K562 (cell line): Measurements from ENCODE around the gene AKAP6. TPM values are rescaled to one million over a fixed set of nuclear protein-coding genes. Genes with fewer than 3 reads are reported as not detected.

Experiments
- ATAC-seq: fragments of 200-7000 bp; cut with Tn5 transposase; 3 replicates; pipeline ENCODE4 v1.9.1; 2020; ENCODE audit warnings: moderate library complexity
- BruUV-seq: library from RNA; stranded (reverse); fragments of 400-500 nt; replicated peaks from 2 replicates; lab custom pipeline; 2021; lab: Mats Ljungman, UMichigan
- CTCF ChIA-PET: fragments of 300-600 bp; formaldehyde crosslinking; extraction: SDS; loops from one replicate; lab custom pipeline; 2021; ENCODE audit warnings: low intra/inter-chr PET ratio; lab: Yijun Ruan, JAX
- POLR2A ChIA-PET: fragments of 300-600, 350-650 bp; sonication (Branson Sonifier 250); formaldehyde crosslinking; extraction: SDS; loops from one replicate; lab custom pipeline; 2021; ENCODE audit warnings: antibody characterized with exemption, inconsistent platforms; lab: Yijun Ruan, JAX
- DNase-seq, 4 experiments: peaks; one replicate each; pipeline versions ENCODE4 v3.0.0 to v3.0.0-alpha.2; 2011 to 2018; ENCODE audit warnings: low spot score in 3 of 4, mixed read lengths in 3 of 4; ENCODE audit errors: extremely low read depth in 1 of 4
- FAIRE-seq: peaks from 2 replicates; lab custom pipeline; 2011; peaks lifted over from hg19 to GRCh38; lab: Jason Lieb, UNC
- H2AFZ ChIP-seq: 2 replicates; pipeline ENCODE4 v1.6.0; 2011; ENCODE audit warnings: low read depth, low read length, control low read depth, inconsistent platforms
- H3K27ac ChIP-seq: fragments of 200-600 bp; 3 replicates; pipeline ENCODE4 v1.8.0; 2011; ENCODE audit warnings: low read depth, mild to moderate bottlenecking, control low read depth, inconsistent platforms, low read length, moderate library complexity, mixed read lengths; ENCODE audit errors: extremely low read depth
- H3K27me3 ChIP-seq, 2 experiments: fragments of 300-600 bp in 1 of 2; 2 replicates in 1 of 2; 3 replicates in 1 of 2; pipeline versions ENCODE4 v1.6.0 to v1.8.0; 2011; ENCODE audit warnings: inconsistent platforms in 2 of 2, low read length in 2 of 2, mild to moderate bottlenecking in 1 of 2, mixed read lengths in 1 of 2, moderate library complexity in 1 of 2; ENCODE audit not compliant: control insufficient read depth in 2 of 2, insufficient read depth in 2 of 2
- H3K36me3 ChIP-seq: fragments of 300-600 bp; 3 replicates; pipeline ENCODE4 v1.8.0; 2011; ENCODE audit warnings: mild to moderate bottlenecking, low read length, inconsistent platforms; ENCODE audit not compliant: control insufficient read depth, insufficient read depth
- H3K4me1 ChIP-seq, 2 experiments: fragments of 200-600 bp in 1 of 2; replicated peaks in 1 of 2; 2 replicates in 1 of 2; 3 replicates in 1 of 2; pipeline versions ENCODE4 v1.5.1 to v1.8.0; 2011; ENCODE audit warnings: inconsistent platforms in 2 of 2, low read length in 2 of 2, mild to moderate bottlenecking in 1 of 2, mixed read lengths in 1 of 2, moderate library complexity in 1 of 2; ENCODE audit not compliant: control insufficient read depth in 2 of 2, insufficient read depth in 2 of 2
- H3K4me2 ChIP-seq: 2 replicates; pipeline ENCODE4 v1.6.1; 2011; ENCODE audit warnings: low read length, control low read depth, inconsistent platforms, mixed read lengths; ENCODE audit not compliant: insufficient read depth
- H3K4me3 ChIP-seq: fragments of 200-600 bp; sonication (generic), shearing (Covaris generic); 2 replicates; pipeline ENCODE4 v1.5.1; 2016; ENCODE audit warnings: control low read depth, inconsistent platforms
- H3K79me2 ChIP-seq: fragments of 200-600 bp; 3 replicates; pipeline ENCODE4 v1.8.0; 2011; ENCODE audit warnings: low read length, inconsistent platforms; ENCODE audit not compliant: control insufficient read depth, insufficient read depth
- H3K9ac ChIP-seq, 2 experiments: 2 replicates each; pipeline versions ENCODE4 v1.6.0 to v1.6.1; 2011; ENCODE audit warnings: low read depth in 2 of 2, low read length in 2 of 2, control low read depth in 1 of 2, inconsistent platforms in 1 of 2, mild to moderate bottlenecking in 1 of 2, mixed read lengths in 1 of 2; ENCODE audit not compliant: insufficient read depth in 1 of 2
- H3K9me1 ChIP-seq: one replicate; pipeline ENCODE4 v1.6.0; 2011; ENCODE audit warnings: inconsistent platforms, mild to moderate bottlenecking, low read length, moderate library complexity; ENCODE audit not compliant: control insufficient read depth, insufficient read depth
- H3K9me3 ChIP-seq: replicated peaks from 2 replicates; pipeline ENCODE4 v1.5.1; 2011; ENCODE audit warnings: low read depth, low read length, inconsistent platforms; ENCODE audit not compliant: control insufficient read depth, insufficient read depth
- H4K20me1 ChIP-seq: replicated peaks from 2 replicates; pipeline ENCODE4 v1.6.1; 2011; ENCODE audit warnings: low read length, inconsistent platforms, mixed read lengths; ENCODE audit not compliant: control insufficient read depth, insufficient read depth
- ARID1B ChIP-seq: fragments of 450-650 bp; IDR thresholded peaks from 2 replicates; pipeline ENCODE4 v1.6.1; 2016; ENCODE audit warnings: antibody characterized with exemption, mild to moderate bottlenecking, inconsistent platforms
- ETS2 ChIP-seq: IDR thresholded peaks from 2 replicates; pipeline ENCODE4 v1.6.1; 2016; ENCODE audit warnings: borderline replicate concordance, missing genetic modification characterization, mild to moderate bottlenecking, moderate library complexity, missing compliant biosample characterization; ENCODE audit not compliant: poor library complexity, severe bottlenecking
- ETV1 ChIP-seq: fragments of 450-650 bp; conservative IDR thresholded peaks from 2 replicates; pipeline ENCODE4 v1.6.1; 2016; ENCODE audit warnings: missing genetic modification characterization, control low read depth, low read depth, missing compliant biosample characterization
- FOXJ2 ChIP-seq: fragments of 200-800 bp; sonication (Bioruptor generic); IDR thresholded peaks from 2 replicates; pipeline ENCODE4 v1.6.1; 2016; ENCODE audit warnings: missing genetic modification characterization, missing compliant biosample characterization
- FOXM1 ChIP-seq, 2 experiments: fragments of 450-650 bp in 1 of 2; sonication (generic) in 1 of 2; formaldehyde crosslinking in 1 of 2; IDR thresholded peaks; 2 replicates each; pipeline versions ENCODE4 v1.6.1 to v1.9.0; 2017 to 2022; ENCODE audit warnings: low read depth in 2 of 2, mild to moderate bottlenecking in 2 of 2, missing genetic modification reagents in 1 of 2, moderate library complexity in 1 of 2
- HMG20B ChIP-seq: fragments of 250-450 bp; sonication (Bioruptor Pico); IDR thresholded peaks from 2 replicates; pipeline ENCODE4 v1.5.0; 2021; ENCODE audit warnings: mild to moderate bottlenecking
- MBD2 ChIP-seq: sonication (generic); IDR thresholded peaks from 2 replicates; pipeline ENCODE4 v1.6.1; 2016; ENCODE audit warnings: low read depth, borderline replicate concordance
- NFATC3 ChIP-seq: fragments of 450-650 bp; IDR thresholded peaks from 2 replicates; pipeline ENCODE4 v1.6.1; 2017; ENCODE audit warnings: mild to moderate bottlenecking
- SP1 ChIP-seq: sonication (generic); formaldehyde crosslinking; IDR thresholded peaks from 2 replicates; pipeline ENCODE4 v1.8.1; 2022; ENCODE audit warnings: mild to moderate bottlenecking, missing genetic modification reagents
- SRSF7 ChIP-seq: fragments of 200-400 bp; formaldehyde crosslinking; optimal IDR thresholded peaks from 2 replicates; pipeline ENCODE3; 2017; ENCODE audit warnings: mild to moderate bottlenecking, low read depth, low read length
- XRCC5 ChIP-seq: fragments of 200-400 bp; formaldehyde crosslinking; IDR thresholded peaks from 2 replicates; pipeline ENCODE4 v1.6.1; 2017; ENCODE audit warnings: low read depth, mild to moderate bottlenecking, low read length
- ZNF124 ChIP-seq: sonication (generic); formaldehyde crosslinking; IDR thresholded peaks from 2 replicates; pipeline ENCODE4 v1.8.1; 2022; ENCODE audit warnings: missing genetic modification reagents
- WGBS: fragments of 100-300 bp; shearing (Covaris generic); methylation state at CpG from one replicate; pipeline ENCODE4 v1.1.6; 2016; ENCODE audit warnings: low coverage, mixed read lengths; ENCODE audit not compliant: insufficient coverage; ENCODE audit errors: missing lambda C conversion rate; 5-methylcytosine and 5-hydroxymethylcytosine counted together
- in situ Hi-C: fragments of 300-500 bp; cut with MboI; formaldehyde crosslinking; loops from 4 replicates; pipeline ENCODE4 v1.15.0; 2018; ENCODE audit warnings: inconsistent platforms, mixed read lengths
- intact Hi-C: fragments of 100-400 bp; cut with micrococcal nuclease; formaldehyde crosslinking; loops from 2 replicates; pipeline ENCODE4 v1.14.2; 2022
- polyA plus RNA-seq, 8 experiments: library from polyadenylated mRNA; depleted of rRNA in 4 of 8; stranded (reverse) in 5 of 8; unstranded in 3 of 8; fragments of >200 nt; fragmentation: Nextera tagmentation in 2 of 8; fragmentation: Illumina TruSeq in 1 of 8; extraction: Ambion mirVana in 2 of 8; extraction: Trizol in 1 of 8; gene quantifications; 2 replicates each; pipeline versions ENCODE4 v1.2.1 to v1.2.3, GENCODE V29; 2011 to 2014; ENCODE audit warnings: inconsistent platforms in 1 of 8, missing spikeins in 1 of 8
- total RNA-seq, 7 experiments: library from RNA; depleted of rRNA in 6 of 7; stranded (reverse); fragments of >200 nt in 6 of 7; fragmentation: Illumina TruSeq in 2 of 7; extraction: Trizol in 2 of 7; gene quantifications; 2 replicates each; pipeline versions ENCODE4 v1.2.1 to v1.2.3, GENCODE V29; 2011 to 2021; ENCODE audit warnings: low replicate concordance in 1 of 7
- TF ChIP-seq, protein P1 (sequence below): fragments of 450-650 bp; formaldehyde crosslinking; IDR thresholded peaks from 2 replicates; pipeline ENCODE4 v1.4.0; 2020; ENCODE audit warnings: mild to moderate bottlenecking, moderate library complexity
- TF ChIP-seq, protein P2 (sequence below): sonication (generic); formaldehyde crosslinking; IDR thresholded peaks from 2 replicates; pipeline ENCODE4 v1.9.0; 2022; ENCODE audit warnings: mild to moderate bottlenecking, missing genetic modification reagents
- TF ChIP-seq, protein P3 (sequence below): fragments of 450-650 bp; IDR thresholded peaks from 2 replicates; pipeline ENCODE4 v1.7.1; 2018; ENCODE audit warnings: mild to moderate bottlenecking, low read depth; ENCODE audit not compliant: partially characterized antibody
- TF ChIP-seq, protein P4 (sequence below): sonication (generic); formaldehyde crosslinking; IDR thresholded peaks from 2 replicates; pipeline ENCODE4 v1.8.0; 2022; ENCODE audit warnings: missing genetic modification reagents, mild to moderate bottlenecking, borderline replicate concordance

The AKAP6 gene
- total and polyA plus RNA-seq, 9 of the 15 experiments (the other 6 are each of a cell fraction or from before 2014, with no cell fraction given): 0.03 to 1.7 (median 0.48) TPM

DNA sequence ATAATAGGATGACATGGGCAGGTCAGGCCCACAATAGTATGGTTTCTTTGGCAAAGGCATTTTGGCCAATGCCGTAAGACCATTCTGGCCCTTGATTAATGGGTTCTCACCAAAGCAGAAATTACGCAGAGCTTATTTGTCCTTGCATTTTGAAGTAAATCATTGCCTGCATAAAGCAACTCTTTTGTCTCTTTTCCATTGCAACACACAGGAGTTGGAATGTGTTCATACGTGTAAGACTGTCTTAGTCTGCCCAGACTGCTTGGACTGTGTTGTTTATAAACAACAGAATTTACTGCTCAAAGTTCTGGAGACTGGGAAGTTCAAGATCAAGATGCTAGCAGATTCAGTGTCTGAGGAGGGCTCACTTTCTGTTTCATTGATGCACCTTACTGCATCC lies 506.8 kb downstream of the AKAP6 start:
- no peak overlapping the region for H2AFZ ChIP-seq
- no peak overlapping the region for H3K4me2 ChIP-seq
- no peaks in the 10 kb centered on the region for H4K20me1 ChIP-seq
- no TSS peak for BruUV-seq
- 10% methylated on average over 3 of the region's 3 CpGs for WGBS
- no peak overlapping the region for H3K4me3 ChIP-seq
- ChIA-PET CTCF (no interaction called here), POLR2A (no interaction called here)
- no peaks in the 10 kb centered on the region for H3K4me1 ChIP-seq
- H3K9me3 ChIP-seq: no peaks in the 10 kb centered on the region
- H3K79me2 ChIP-seq: no peaks in the 10 kb centered on the region
- no peaks in the 10 kb centered on the region for H3K36me3 ChIP-seq
- in situ Hi-C loops (no loop called here), intact Hi-C loops (no loop called here)
- no peaks in the 10 kb centered on the region for H3K9me1 ChIP-seq
- no peaks in the 10 kb centered on the region for H3K27me3 ChIP-seq
- FAIRE-seq (no peak), ATAC-seq (no peak), DNase-seq (no peak)
- TF ChIP-seq NFATC3: no peak
- TF ChIP-seq ZNF124: no peak
- TF ChIP-seq, protein P1, sequence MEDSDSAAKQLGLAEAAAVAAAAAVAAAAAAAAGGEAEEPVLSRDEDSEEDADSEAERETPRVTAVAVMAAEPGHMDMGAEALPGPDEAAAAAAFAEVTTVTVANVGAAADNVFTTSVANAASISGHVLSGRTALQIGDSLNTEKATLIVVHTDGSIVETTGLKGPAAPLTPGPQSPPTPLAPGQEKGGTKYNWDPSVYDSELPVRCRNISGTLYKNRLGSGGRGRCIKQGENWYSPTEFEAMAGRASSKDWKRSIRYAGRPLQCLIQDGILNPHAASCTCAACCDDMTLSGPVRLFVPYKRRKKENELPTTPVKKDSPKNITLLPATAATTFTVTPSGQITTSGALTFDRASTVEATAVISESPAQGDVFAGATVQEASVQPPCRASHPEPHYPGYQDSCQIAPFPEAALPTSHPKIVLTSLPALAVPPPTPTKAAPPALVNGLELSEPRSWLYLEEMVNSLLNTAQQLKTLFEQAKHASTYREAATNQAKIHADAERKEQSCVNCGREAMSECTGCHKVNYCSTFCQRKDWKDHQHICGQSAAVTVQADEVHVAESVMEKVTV (CRISPR knock-in tag): no peak
- no peak for TF ChIP-seq SRSF7
- TF ChIP-seq, protein P2, sequence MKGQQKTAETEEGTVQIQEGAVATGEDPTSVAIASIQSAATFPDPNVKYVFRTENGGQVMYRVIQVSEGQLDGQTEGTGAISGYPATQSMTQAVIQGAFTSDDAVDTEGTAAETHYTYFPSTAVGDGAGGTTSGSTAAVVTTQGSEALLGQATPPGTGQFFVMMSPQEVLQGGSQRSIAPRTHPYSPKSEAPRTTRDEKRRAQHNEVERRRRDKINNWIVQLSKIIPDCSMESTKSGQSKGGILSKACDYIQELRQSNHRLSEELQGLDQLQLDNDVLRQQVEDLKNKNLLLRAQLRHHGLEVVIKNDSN (CRISPR knock-in tag): no peak
- TF ChIP-seq SP1 (CRISPR knock-in tag): no peak
- no peak for TF ChIP-seq FOXM1 (IDR thresholded peaks at IDR 0.05; ENCODE audit: low read depth)
- TF ChIP-seq FOXM1 (CRISPR knock-in tag; IDR thresholded peaks at IDR 0.05; ENCODE audit: low read depth): no peak
- TF ChIP-seq ETV1 (tag): no peak
- TF ChIP-seq XRCC5: no peak
- TF ChIP-seq FOXJ2 (tag): no peak
- TF ChIP-seq HMG20B: no peak
- TF ChIP-seq, protein P3, sequence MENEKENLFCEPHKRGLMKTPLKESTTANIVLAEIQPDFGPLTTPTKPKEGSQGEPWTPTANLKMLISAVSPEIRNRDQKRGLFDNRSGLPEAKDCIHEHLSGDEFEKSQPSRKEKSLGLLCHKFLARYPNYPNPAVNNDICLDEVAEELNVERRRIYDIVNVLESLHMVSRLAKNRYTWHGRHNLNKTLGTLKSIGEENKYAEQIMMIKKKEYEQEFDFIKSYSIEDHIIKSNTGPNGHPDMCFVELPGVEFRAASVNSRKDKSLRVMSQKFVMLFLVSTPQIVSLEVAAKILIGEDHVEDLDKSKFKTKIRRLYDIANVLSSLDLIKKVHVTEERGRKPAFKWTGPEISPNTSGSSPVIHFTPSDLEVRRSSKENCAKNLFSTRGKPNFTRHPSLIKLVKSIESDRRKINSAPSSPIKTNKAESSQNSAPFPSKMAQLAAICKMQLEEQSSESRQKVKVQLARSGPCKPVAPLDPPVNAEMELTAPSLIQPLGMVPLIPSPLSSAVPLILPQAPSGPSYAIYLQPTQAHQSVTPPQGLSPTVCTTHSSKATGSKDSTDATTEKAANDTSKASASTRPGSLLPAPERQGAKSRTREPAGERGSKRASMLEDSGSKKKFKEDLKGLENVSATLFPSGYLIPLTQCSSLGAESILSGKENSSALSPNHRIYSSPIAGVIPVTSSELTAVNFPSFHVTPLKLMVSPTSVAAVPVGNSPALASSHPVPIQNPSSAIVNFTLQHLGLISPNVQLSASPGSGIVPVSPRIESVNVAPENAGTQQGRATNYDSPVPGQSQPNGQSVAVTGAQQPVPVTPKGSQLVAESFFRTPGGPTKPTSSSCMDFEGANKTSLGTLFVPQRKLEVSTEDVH: no peak
- no peak for TF ChIP-seq ARID1B
- no peak for TF ChIP-seq ETS2 (tag)
- no peak for TF ChIP-seq MBD2
- TF ChIP-seq, protein P4, sequence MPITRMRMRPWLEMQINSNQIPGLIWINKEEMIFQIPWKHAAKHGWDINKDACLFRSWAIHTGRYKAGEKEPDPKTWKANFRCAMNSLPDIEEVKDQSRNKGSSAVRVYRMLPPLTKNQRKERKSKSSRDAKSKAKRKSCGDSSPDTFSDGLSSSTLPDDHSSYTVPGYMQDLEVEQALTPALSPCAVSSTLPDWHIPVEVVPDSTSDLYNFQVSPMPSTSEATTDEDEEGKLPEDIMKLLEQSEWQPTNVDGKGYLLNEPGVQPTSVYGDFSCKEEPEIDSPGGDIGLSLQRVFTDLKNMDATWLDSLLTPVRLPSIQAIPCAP (CRISPR knock-in tag): no peak
- H3K27ac ChIP-seq: no peak overlapping the region
- H3K9ac ChIP-seq: no peak overlapping the region
